SJCRH30 (cell line): ENCODE results near the gene NR2C2AP. TPM values are rescaled to one million over a fixed set of nuclear protein-coding genes. Genes with fewer than 3 reads are reported as not detected.
"Not testable (repeated sequence)": the region's sequence is repeated elsewhere in the genome, so short reads cannot be mapped to it uniquely, and the experiment has no call there.

Experiments used
- DNase-seq, 2 experiments: peaks; one replicate each; pipeline ENCODE4 v3.0.0-alpha.2; 2015 to 2020
- H3K27ac ChIP-seq: fragments of 250-450 bp; sonication (Bioruptor Pico); 2 replicates; pipeline ENCODE4 v1.5.1; 2020; ENCODE audit warnings: mild to moderate bottlenecking, moderate library complexity
- H3K27me3 ChIP-seq: fragments of 250-450 bp; sonication (Bioruptor Pico); 2 replicates; pipeline ENCODE4 v1.5.1; 2020; ENCODE audit warnings: mild to moderate bottlenecking, moderate library complexity
- H3K36me3 ChIP-seq: fragments of 250-450 bp; sonication (Bioruptor Pico); 2 replicates; pipeline ENCODE4 v1.5.1; 2020; ENCODE audit warnings: mild to moderate bottlenecking, moderate library complexity
- H3K4me1 ChIP-seq: fragments of 250-450 bp; sonication (Bioruptor Pico); 2 replicates; pipeline ENCODE4 v1.5.1; 2020; ENCODE audit warnings: mild to moderate bottlenecking, moderate library complexity
- H3K4me3 ChIP-seq: fragments of 250-450 bp; sonication (Bioruptor Pico); 2 replicates; pipeline ENCODE4 v1.5.1; 2020; ENCODE audit warnings: mild to moderate bottlenecking, moderate library complexity
- H3K9me3 ChIP-seq: fragments of 250-450 bp; sonication (Bioruptor Pico); replicated peaks from 2 replicates; pipeline ENCODE4 v1.5.1; 2020; ENCODE audit warnings: mild to moderate bottlenecking, moderate library complexity
- total RNA-seq: library from RNA; depleted of rRNA; stranded (reverse); fragments of >200 nt; shearing (Covaris generic); gene quantifications from 2 replicates; pipeline ENCODE4 v1.2.3, GENCODE V29; 2014

NR2C2AP gene
- total RNA-seq, 1 experiment from 2014 or later: 20.8 TPM

DNA sequence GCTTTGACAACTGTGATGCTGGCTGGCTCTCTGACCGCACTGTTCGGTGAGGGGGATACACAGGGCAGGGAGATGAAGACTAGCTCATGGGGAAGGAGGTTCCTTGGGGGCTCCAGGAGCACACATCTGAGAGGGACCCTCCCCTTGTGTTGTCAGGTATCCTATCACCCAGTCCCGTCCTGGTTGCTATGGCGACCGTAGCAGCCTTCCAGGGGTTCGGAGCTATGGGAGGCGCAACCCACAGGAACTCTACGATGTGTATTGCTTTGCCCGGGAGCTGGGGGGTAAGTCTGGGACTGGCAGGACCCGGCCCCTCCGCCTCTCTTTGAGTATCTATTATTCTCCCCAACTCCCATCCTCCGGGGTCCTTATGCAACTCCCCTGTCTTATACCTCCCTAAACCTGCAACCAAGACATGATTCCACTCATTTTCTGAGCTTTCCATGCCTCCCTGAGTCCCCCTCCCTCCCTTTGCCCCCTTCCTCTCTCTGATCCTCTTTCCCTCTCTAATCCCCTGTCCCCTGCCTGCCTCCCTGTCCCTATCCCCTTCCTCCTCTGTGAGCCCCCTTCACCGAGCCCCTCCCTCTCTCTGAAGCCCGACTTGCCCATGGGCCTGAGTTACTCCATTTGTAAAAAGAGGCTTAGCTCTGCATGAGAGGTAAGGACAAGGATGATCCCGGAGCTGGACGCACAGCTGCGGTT lies 21.1 kb upstream of the NR2C2AP start:
- no peak for DNase-seq
- Histone ChIP-seq H3K9me3 (no peaks in the 10 kb centered on the region), H3K27ac (no peak overlapping the region), H3K27me3 (no peaks in the 10 kb centered on the region), H3K4me3 (no peak overlapping the region), H3K4me1 (no peaks in the 10 kb centered on the region), H3K36me3 (no peaks in the 10 kb centered on the region)

DNA sequence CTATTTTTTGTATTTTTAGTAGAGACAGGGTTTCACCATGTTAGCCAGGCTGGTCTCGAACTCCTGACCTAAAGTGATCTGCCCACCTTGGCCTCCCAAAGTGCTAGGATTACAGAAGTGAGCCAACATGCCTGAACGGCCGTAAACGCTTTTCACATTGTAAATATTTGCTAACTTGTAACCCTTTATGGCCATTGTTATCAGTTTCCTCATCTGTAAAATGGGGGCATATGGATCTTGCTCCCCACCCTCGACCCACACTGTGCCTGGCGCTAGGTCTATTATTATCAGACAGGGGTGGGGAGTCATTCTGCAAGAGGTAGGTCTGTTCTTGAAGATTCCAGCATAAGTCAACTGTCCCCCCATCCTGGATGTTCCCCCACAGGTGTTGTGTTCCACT lies 20.4 kb upstream of the NR2C2AP start:
- Histone ChIP-seq H3K4me1 (no peaks in the 10 kb centered on the region), H3K9me3 (no peaks in the 10 kb centered on the region), H3K27me3 (no peaks in the 10 kb centered on the region), H3K4me3 (no peak overlapping the region), H3K36me3 (no peaks in the 10 kb centered on the region), H3K27ac (no peak overlapping the region)
- DNase-seq: no peak

DNA sequence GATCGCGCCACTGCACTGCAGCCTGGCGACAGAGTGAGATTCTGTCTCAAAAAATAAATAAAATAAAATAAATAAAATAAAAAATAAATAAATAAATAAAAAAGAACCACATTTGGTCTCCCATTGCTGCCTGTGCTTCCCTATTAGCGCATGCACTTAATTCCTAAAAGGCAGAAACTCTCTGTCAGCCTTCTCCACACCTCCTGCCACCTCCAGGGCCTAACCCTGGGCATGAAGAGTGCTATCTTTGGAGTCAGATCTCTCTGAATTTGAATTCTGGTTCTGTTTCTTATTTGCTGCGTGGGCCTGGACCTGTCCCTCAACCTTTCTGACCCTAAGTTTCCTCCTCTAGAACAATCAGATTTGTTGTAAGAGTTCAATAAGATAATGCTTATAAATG lies 19.8 kb upstream of the NR2C2AP start:
- DNase-seq: no peak
- no peaks in the 10 kb centered on the region for H3K9me3 ChIP-seq
- H3K36me3 ChIP-seq: no peaks in the 10 kb centered on the region
- no peak overlapping the region for H3K27ac ChIP-seq
- no peak overlapping the region for H3K4me3 ChIP-seq
- H3K4me1 ChIP-seq: no peaks in the 10 kb centered on the region
- H3K27me3 ChIP-seq: no peaks in the 10 kb centered on the region

- not testable (repeated sequence) for H3K9me3 ChIP-seq, H3K27me3 ChIP-seq, H3K27ac ChIP-seq, DNase-seq, H3K4me1 ChIP-seq, H3K4me3 ChIP-seq, H3K36me3 ChIP-seq
Measured at GRCh38 chr19:19221000-19221399, 17.8 kb upstream of the NR2C2AP start.

GRCh38 chr19:19218911-19219310 lies 15.7 kb upstream of the NR2C2AP start:
- H3K4me3 ChIP-seq: no peak overlapping the region
- no peak overlapping the region for H3K27ac ChIP-seq
- no peaks in the 10 kb centered on the region for H3K27me3 ChIP-seq
- no peaks in the 10 kb centered on the region for H3K36me3 ChIP-seq
- H3K4me1 ChIP-seq: no peaks in the 10 kb centered on the region
- DNase-seq: no peak
- no peaks in the 10 kb centered on the region for H3K9me3 ChIP-seq

DNA sequence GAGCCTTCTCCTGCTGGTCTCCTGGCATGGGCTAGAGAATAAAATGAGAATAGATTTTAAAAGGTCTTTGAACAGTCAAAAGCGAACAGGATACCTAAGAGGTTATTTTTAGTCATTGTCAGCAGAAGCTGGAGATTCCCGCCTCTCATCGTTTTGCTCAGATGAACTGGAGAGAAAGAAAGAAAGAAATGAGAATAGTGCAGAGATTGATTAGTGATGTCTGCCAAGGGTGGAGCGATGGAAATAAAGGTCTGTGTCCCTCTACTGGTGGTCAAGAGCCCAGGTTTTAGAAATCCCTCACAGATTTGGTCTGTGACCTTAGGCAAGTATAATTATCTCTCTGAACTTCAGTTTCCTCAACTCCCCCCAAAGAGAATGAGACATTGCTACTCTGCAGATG lies 13.9 kb upstream of the NR2C2AP start:
- H3K4me3 ChIP-seq: no peak overlapping the region
- no peaks in the 10 kb centered on the region for H3K4me1 ChIP-seq
- peak in 1 of 2 experiments; percentile 49 for DNase-seq
- no peaks in the 10 kb centered on the region for H3K27me3 ChIP-seq
- H3K9me3 ChIP-seq: no peaks in the 10 kb centered on the region
- H3K36me3 ChIP-seq: no peaks in the 10 kb centered on the region
- no peak overlapping the region for H3K27ac ChIP-seq

DNA sequence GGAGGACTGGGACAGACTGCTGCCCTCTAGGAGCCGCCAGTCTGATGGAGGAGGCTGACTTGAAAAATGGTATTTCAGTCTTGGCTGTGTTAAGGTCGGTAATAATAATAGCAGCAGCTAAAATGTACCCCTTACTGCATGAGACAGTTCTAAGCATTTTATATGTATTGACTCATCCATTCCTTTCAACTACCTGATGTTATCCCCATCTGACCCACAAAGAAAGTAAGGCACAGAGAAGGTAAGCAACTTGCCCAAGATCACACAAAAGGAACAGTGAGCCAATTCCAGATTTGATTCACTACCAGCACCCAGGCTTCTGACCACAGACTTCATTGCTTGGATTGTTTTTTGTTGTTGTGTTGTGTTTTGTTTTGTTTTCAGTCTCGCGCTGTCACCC lies 12.6 kb upstream of the NR2C2AP start:
- Histone ChIP-seq H3K9me3 (no peaks in the 10 kb centered on the region), H3K4me3 (no peak overlapping the region), H3K4me1 (no peaks in the 10 kb centered on the region), H3K27ac (no peak overlapping the region), H3K27me3 (no peaks in the 10 kb centered on the region), H3K36me3 (no peaks in the 10 kb centered on the region)
- no peak for DNase-seq

GRCh38 chr19:19214892-19215291 lies 11.7 kb upstream of the NR2C2AP start:
- H3K27me3 ChIP-seq: no peaks in the 10 kb centered on the region
- no peak overlapping the region for H3K27ac ChIP-seq
- DNase-seq: peak; percentile 82 to 84
- no peaks in the 10 kb centered on the region for H3K9me3 ChIP-seq
- no peak overlapping the region for H3K4me3 ChIP-seq
- H3K4me1 ChIP-seq: no peaks in the 10 kb centered on the region
- no peaks in the 10 kb centered on the region for H3K36me3 ChIP-seq

DNA sequence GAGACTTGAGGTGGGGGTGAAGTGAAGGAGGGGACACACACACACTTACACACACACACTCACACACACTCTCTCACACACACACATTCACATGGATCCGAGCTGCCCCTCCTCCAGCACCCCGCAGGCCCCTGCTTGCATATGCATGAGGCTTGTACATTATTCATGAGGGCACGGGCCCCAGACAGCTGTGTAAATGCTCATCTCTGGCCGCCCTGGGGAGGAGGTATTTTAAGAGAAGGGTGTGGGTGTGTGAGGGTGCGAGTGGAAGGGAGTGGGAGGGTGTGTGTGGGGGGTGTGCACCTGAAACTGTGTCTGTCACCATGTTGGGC lies 10.9 kb upstream of the NR2C2AP start:
- Histone ChIP-seq H3K4me3 (no peak overlapping the region), H3K27me3 (no peaks in the 10 kb centered on the region), H3K9me3 (no peaks in the 10 kb centered on the region), H3K27ac (no peak overlapping the region), H3K4me1 (no peaks in the 10 kb centered on the region), H3K36me3 (no peaks in the 10 kb centered on the region)
- DNase-seq: no peak

GRCh38 chr19:19213426-19214158 lies 10.4 kb upstream of the NR2C2AP start:
- H3K4me3 ChIP-seq: no peak overlapping the region
- no peak for DNase-seq
- H3K9me3 ChIP-seq: no peaks in the 10 kb centered on the region
- no peak overlapping the region for H3K27ac ChIP-seq
- no peaks in the 10 kb centered on the region for H3K27me3 ChIP-seq
- no peaks in the 10 kb centered on the region for H3K36me3 ChIP-seq
- H3K4me1 ChIP-seq: no peaks in the 10 kb centered on the region

DNA sequence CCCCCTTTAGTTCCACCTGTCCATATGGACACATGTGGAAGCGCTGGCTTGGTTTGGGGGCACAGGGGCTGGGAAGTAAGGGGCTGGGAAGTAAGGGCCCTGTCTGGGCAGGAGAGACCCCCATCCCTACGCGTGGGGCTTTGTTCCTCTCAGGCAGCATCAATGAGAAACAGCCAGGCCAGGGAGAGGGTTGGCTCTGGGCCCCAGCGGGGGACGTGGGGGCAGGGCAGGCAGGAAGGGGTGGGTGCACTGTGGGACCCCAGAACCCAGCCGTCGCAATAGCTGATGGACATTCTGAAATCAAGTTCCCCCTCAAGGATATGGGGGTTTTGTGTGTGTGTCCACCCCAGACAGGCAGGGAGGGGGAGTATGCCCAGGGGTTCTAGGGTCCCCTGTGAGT lies 9.7 kb upstream of the NR2C2AP start:
- Histone ChIP-seq H3K4me3 (no peak overlapping the region), H3K36me3 (no peaks in the 10 kb centered on the region), H3K27me3 (no peaks in the 10 kb centered on the region), H3K9me3 (no peaks in the 10 kb centered on the region), H3K4me1 (no peaks in the 10 kb centered on the region), H3K27ac (no peak overlapping the region)
- no peak for DNase-seq

DNA sequence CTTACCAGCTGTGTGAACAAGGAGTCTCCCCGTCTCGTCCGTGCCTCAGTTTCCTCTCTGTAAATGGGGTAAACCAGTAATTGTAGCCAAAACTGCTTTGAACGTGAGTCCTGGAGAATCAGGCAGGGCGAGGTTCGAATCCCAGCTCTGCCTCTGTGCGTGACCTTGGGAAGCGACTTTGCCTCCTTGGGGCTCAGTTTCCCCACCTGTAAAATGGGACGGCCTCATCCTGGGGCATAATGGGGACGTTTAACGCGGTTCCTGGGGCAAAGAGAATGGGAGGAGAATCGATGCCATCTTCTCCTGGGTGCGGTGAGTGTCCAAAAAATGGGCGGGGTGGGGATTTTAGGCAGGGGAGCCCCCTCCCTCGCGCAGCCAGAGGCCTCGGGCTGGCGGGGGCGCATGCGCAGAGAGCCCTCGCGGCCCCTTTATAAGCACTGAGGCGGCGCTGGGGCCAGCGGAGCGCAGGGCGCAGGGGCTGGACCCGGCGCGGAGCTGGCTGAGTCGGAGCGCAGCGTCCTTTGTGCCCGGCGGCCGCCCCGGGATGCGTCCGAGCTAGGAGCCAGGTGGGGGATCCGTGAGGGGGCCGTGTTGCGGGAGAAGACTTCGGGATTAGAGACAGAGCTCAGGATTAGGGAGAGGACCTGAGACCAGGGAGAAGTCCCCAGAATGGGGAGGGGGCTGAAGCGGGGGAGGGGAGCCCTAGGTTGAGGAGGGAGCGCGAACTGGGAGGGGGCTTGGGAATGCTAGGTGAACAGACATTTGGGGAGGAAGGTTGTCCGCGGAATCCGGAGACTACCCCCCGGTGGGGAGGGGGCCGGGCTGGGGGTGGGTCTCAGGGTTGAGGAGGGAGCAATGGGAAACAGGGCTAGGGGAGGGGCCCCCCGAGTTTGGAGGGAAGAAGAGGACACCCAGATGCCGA lies 8.5 kb upstream of the NR2C2AP start, which contains the start of gene NCAN:
TSS of gene NCAN (plus strand) at position 460 of the 922 bp plus-strand sequence. CDS start 4,996 bp downstream, outside the sequence.
- H3K9me3 ChIP-seq: no peaks in the 10 kb centered on the region
- H3K27ac ChIP-seq: no peak within 1 kb of the TSS
- no peak for DNase-seq
- no peaks in the 10 kb centered on the region for H3K4me1 ChIP-seq
- H3K36me3 ChIP-seq: no peaks in the 10 kb centered on the region
- H3K4me3 ChIP-seq: no peak within 1 kb of the TSS
- H3K27me3 ChIP-seq: no peaks in the 10 kb centered on the region

GRCh38 chr19:19209372-19209771 lies 6.2 kb upstream of the NR2C2AP start:
- DNase-seq: no peak
- H3K4me3 ChIP-seq: no peak overlapping the region
- no peaks in the 10 kb centered on the region for H3K9me3 ChIP-seq
- H3K36me3 ChIP-seq: no peaks in the 10 kb centered on the region
- no peak overlapping the region for H3K27ac ChIP-seq
- H3K27me3 ChIP-seq: peaks cover 7% of the 10 kb centered on the region
- H3K4me1 ChIP-seq: no peaks in the 10 kb centered on the region

DNA sequence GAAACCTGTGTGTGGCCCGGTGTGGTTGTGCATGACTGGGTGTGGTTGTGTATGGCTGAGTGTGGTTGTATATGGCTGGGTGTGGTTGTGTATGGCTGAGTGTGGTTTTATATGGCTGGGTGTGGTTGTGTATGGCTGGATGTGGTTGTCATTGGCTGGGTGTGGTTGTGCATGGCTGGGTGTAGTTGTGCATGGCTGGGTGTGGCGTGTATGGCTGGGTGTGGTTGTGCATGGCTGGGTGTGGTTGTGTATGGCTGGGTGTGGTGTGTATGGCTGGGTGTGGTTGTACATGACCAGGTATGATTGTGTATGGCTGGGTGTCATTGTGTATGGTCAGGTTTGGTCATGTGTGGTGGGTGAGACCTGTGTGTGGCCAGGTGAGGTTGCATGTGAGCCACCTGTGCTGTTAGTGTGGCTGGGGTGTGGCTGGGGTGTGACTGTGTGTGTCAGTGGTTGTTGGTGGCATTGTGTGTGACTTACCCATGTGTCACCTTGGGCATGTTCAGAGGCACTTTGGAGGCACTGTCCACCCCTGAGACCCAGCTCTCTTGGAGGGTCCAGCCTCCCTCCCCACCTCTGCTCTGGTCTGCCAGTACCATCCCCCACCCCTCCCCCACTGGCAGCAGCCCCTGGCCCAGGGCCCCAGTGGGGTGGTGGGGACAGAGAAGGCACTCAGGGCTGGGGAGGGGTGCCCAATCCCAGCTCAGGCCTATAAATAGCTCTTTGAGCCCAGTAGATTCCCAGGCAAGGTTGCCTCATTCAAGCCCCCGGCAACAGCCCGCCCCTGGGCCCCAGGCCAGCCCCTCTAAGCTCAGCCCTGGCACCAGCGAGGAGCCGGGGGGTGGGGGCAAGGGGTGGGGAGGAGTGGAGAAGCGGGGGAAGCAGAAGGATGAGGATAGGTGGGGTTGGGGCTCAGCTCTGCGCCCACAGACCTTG lies 4.7 kb upstream of the NR2C2AP start:
- DNase-seq: no peak
- no peak overlapping the region for H3K4me3 ChIP-seq
- H3K27ac ChIP-seq: no peak overlapping the region
- H3K36me3 ChIP-seq: no peaks in the 10 kb centered on the region
- H3K9me3 ChIP-seq: no peaks in the 10 kb centered on the region
- peaks cover 7% of the 10 kb centered on the region for H3K27me3 ChIP-seq
- H3K4me1 ChIP-seq: no peaks in the 10 kb centered on the region
